Measurements from ENCODE around the gene ATP2A3.

DNA sequence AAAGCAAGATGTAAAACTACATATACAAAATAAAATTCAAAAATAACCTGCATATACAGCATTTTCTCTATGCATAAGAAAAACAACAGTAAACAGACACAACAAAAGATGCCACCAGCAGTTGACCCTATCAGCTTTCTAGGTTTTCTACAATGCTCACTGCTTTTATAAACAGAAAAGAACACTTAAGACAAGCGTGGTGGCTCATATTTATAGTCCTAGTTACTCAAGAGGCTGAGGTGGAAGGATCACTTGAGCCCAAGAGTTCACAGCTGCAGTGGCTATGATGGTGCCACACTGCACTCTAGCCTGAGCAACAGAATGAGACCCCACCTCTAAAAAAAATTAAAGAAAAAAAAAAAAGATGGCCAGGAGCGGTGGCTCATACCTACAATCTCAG is 46.5 kb upstream of the ATP2A3 start:
- TF ChIP-seq, protein P1, sequence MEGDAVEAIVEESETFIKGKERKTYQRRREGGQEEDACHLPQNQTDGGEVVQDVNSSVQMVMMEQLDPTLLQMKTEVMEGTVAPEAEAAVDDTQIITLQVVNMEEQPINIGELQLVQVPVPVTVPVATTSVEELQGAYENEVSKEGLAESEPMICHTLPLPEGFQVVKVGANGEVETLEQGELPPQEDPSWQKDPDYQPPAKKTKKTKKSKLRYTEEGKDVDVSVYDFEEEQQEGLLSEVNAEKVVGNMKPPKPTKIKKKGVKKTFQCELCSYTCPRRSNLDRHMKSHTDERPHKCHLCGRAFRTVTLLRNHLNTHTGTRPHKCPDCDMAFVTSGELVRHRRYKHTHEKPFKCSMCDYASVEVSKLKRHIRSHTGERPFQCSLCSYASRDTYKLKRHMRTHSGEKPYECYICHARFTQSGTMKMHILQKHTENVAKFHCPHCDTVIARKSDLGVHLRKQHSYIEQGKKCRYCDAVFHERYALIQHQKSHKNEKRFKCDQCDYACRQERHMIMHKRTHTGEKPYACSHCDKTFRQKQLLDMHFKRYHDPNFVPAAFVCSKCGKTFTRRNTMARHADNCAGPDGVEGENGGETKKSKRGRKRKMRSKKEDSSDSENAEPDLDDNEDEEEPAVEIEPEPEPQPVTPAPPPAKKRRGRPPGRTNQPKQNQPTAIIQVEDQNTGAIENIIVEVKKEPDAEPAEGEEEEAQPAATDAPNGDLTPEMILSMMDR (IDR thresholded peaks at IDR 0.05), result no peak
- TF ChIP-seq POLR2A (IDR thresholded peaks at IDR 0.05), result no peak
